HEK293 (cell line): ENCODE measurements around the gene SLC9A9.

ENCODE experiments used
- CTCF ChIA-PET: fragments of 350-600 bp; formaldehyde crosslinking; extraction: SDS; loops from one replicate; lab custom pipeline; 2021; ENCODE audit warnings: antibody characterized with exemption; lab: Yijun Ruan, JAX
- POLR2A ChIA-PET: fragments of 300-600 bp; formaldehyde crosslinking; extraction: SDS; loops from one replicate; lab custom pipeline; 2020; ENCODE audit warnings: antibody characterized with exemption, inconsistent platforms; lab: Yijun Ruan, JAX
- H3K27ac ChIP-seq: fragments of 200-500 bp; sonication (Bioruptor generic); 2 replicates; pipeline ENCODE4 v1.5.1; 2014; ENCODE audit warnings: low read depth, low read length, control low read depth, inconsistent platforms; ENCODE audit errors: extremely low read depth
- H3K36me3 ChIP-seq, 2 experiments: fragments of 200-500 bp in 1 of 2; sonication (Bioruptor generic) in 1 of 2; 1 replicate in 1 of 2; 2 replicates in 1 of 2; pipeline ENCODE4 v1.5.1; 2014 to 2017; ENCODE audit warnings: inconsistent platforms in 2 of 2, low read length in 2 of 2; ENCODE audit not compliant: control insufficient read depth in 2 of 2, insufficient read depth in 1 of 2
- H3K4me1 ChIP-seq: fragments of 200-500 bp; sonication (Bioruptor generic); 2 replicates; pipeline ENCODE4 v1.5.1; 2014; ENCODE audit warnings: mild to moderate bottlenecking, low read length, inconsistent platforms; ENCODE audit not compliant: control insufficient read depth, insufficient read depth
- H3K4me3 ChIP-seq: 2 replicates; pipeline ENCODE4 v1.5.1; 2011; ENCODE audit warnings: low read depth, mild to moderate bottlenecking, control low read depth, low read length, moderate library complexity
- H3K9me3 ChIP-seq: fragments of 200-500 bp; sonication (Bioruptor generic); 2 replicates; pipeline ENCODE4 v1.5.1; 2014; ENCODE audit warnings: low read depth, low read length, inconsistent platforms; ENCODE audit not compliant: control insufficient read depth, insufficient read depth
- REPIN1 ChIP-seq: fragments of 450-650 bp; formaldehyde crosslinking; IDR thresholded peaks from 2 replicates; pipeline ENCODE4 v1.5.1; 2017; ENCODE audit warnings: missing biosample characterization, missing genetic modification characterization, low read depth
- ZBTB44 ChIP-seq: fragments of 450-650 bp; IDR thresholded peaks from 2 replicates; pipeline ENCODE4 v1.5.1; 2018; ENCODE audit warnings: missing biosample characterization, mild to moderate bottlenecking, missing genetic modification characterization
- ZBTB7A ChIP-seq: fragments of 450-650 bp; formaldehyde crosslinking; IDR thresholded peaks from 2 replicates; pipeline ENCODE4 v1.5.1; 2016; ENCODE audit warnings: low read depth, missing biosample characterization, missing genetic modification characterization
- ZNF146 ChIP-seq: fragments of 450-650 bp; formaldehyde crosslinking; IDR thresholded peaks from 2 replicates; pipeline ENCODE4 v1.5.1; 2016; ENCODE audit warnings: missing biosample characterization, missing genetic modification characterization
- ZNF148 ChIP-seq: fragments of 450-650 bp; formaldehyde crosslinking; IDR thresholded peaks from 2 replicates; pipeline ENCODE4 v1.5.0; 2017; ENCODE audit warnings: missing biosample characterization, missing genetic modification characterization, borderline replicate concordance
- ZNF155 ChIP-seq: fragments of 450-650 bp; formaldehyde crosslinking; IDR thresholded peaks from 2 replicates; pipeline ENCODE4 v1.5.1; 2016; ENCODE audit warnings: missing biosample characterization, missing genetic modification characterization
- ZNF184 ChIP-seq: fragments of 450-650 bp; IDR thresholded peaks from 2 replicates; pipeline ENCODE4 v1.5.1; 2018; ENCODE audit warnings: missing biosample characterization, mild to moderate bottlenecking, missing genetic modification characterization
- ZNF324 ChIP-seq: fragments of 450-650 bp; formaldehyde crosslinking; IDR thresholded peaks from 2 replicates; pipeline ENCODE4 v1.5.1; 2016; ENCODE audit warnings: missing biosample characterization, missing genetic modification characterization
- ZNF558 ChIP-seq: fragments of 450-650 bp; formaldehyde crosslinking; IDR thresholded peaks from 2 replicates; pipeline ENCODE4 v1.5.1; 2016; ENCODE audit warnings: missing biosample characterization, missing genetic modification characterization
- ZNF600 ChIP-seq: fragments of 450-650 bp; formaldehyde crosslinking; IDR thresholded peaks from 2 replicates; pipeline ENCODE4 v1.5.1; 2016; ENCODE audit warnings: missing biosample characterization, missing genetic modification characterization
- ZNF629 ChIP-seq: fragments of 450-650 bp; formaldehyde crosslinking; IDR thresholded peaks from 2 replicates; pipeline ENCODE4 v1.5.1; 2017; ENCODE audit warnings: missing biosample characterization, missing genetic modification characterization
- ZNF645 ChIP-seq: fragments of 450-650 bp; formaldehyde crosslinking; IDR thresholded peaks from 2 replicates; pipeline ENCODE4; 2016; ENCODE audit warnings: missing biosample characterization, missing genetic modification characterization
- ZNF658 ChIP-seq: fragments of 450-650 bp; formaldehyde crosslinking; IDR thresholded peaks from 2 replicates; pipeline ENCODE4; 2016; ENCODE audit warnings: missing biosample characterization, missing genetic modification characterization
- ZNF677 ChIP-seq: fragments of 450-650 bp; IDR thresholded peaks from 2 replicates; pipeline ENCODE4 v1.5.0; 2018; ENCODE audit warnings: missing biosample characterization, mild to moderate bottlenecking, missing genetic modification characterization, moderate library complexity
- ZNF692 ChIP-seq: fragments of 450-650 bp; formaldehyde crosslinking; IDR thresholded peaks from 2 replicates; pipeline ENCODE4 v1.5.1; 2016; ENCODE audit warnings: missing biosample characterization, missing genetic modification characterization
- ZNF701 ChIP-seq: fragments of 450-650 bp; formaldehyde crosslinking; IDR thresholded peaks from 2 replicates; pipeline ENCODE4 v1.5.1; 2016; ENCODE audit warnings: missing biosample characterization, missing genetic modification characterization
- ZNF768 ChIP-seq: fragments of 450-650 bp; formaldehyde crosslinking; IDR thresholded peaks from 2 replicates; pipeline ENCODE4 v1.5.1; 2018; ENCODE audit warnings: missing biosample characterization, mild to moderate bottlenecking, missing genetic modification characterization
- ZNF777 ChIP-seq: fragments of 450-650 bp; formaldehyde crosslinking; IDR thresholded peaks from 2 replicates; pipeline ENCODE4 v1.5.1; 2017; ENCODE audit warnings: missing biosample characterization, missing genetic modification characterization, borderline replicate concordance
- ZSCAN16 ChIP-seq: fragments of 450-650 bp; formaldehyde crosslinking; IDR thresholded peaks from 2 replicates; pipeline ENCODE4 v1.5.1; 2016; ENCODE audit warnings: missing biosample characterization, missing genetic modification characterization
- ZSCAN30 ChIP-seq: fragments of 450-650 bp; IDR thresholded peaks from 2 replicates; pipeline ENCODE4 v1.5.1; 2018; ENCODE audit warnings: missing biosample characterization, mild to moderate bottlenecking, missing genetic modification characterization, moderate library complexity
- ZSCAN4 ChIP-seq: fragments of 450-650 bp; formaldehyde crosslinking; IDR thresholded peaks from 2 replicates; pipeline ENCODE4 v1.5.1; 2017; ENCODE audit warnings: missing biosample characterization, missing genetic modification characterization
- ZSCAN5A ChIP-seq: fragments of 450-650 bp; formaldehyde crosslinking; IDR thresholded peaks from 2 replicates; pipeline ENCODE4 v1.5.1; 2016; ENCODE audit warnings: missing biosample characterization, missing genetic modification characterization

Gene SLC9A9

GRCh38 chr3:143731776-143732175 is 116.5 kb downstream of the SLC9A9 start:
- Histone ChIP-seq H3K4me1 (no peaks in the 10 kb centered on the region), H3K36me3 (no peaks in the 10 kb centered on the region), H3K4me3 (no peak overlapping the region), H3K9me3 (no peaks in the 10 kb centered on the region), H3K27ac (no peak overlapping the region)
- CTCF ChIA-PET = no interaction called here
- POLR2A ChIA-PET = no interaction called here
- TF ChIP-seq ZNF148 (tag by site-specific recombination) = no peak

GRCh38 chr3:143731320-143731719 is 116.9 kb downstream of the SLC9A9 start:
- Histone ChIP-seq H3K36me3 (no peaks in the 10 kb centered on the region), H3K27ac (no peak overlapping the region), H3K9me3 (no peaks in the 10 kb centered on the region), H3K4me1 (no peaks in the 10 kb centered on the region), H3K4me3 (no peak overlapping the region)
- CTCF ChIA-PET = no interaction called here
- TF ChIP-seq ZNF600 (tag by site-specific recombination) = no peak
- TF ChIP-seq ZNF658 (tag by site-specific recombination) = no peak
- TF ChIP-seq ZSCAN4 (tag by site-specific recombination) = no peak
- TF ChIP-seq ZBTB7A = no peak
- no peak for TF ChIP-seq ZNF146 (tag by site-specific recombination)
- no peak for TF ChIP-seq ZSCAN5A (tag by site-specific recombination)
- TF ChIP-seq ZNF558 (tag by site-specific recombination) = no peak
- no peak for TF ChIP-seq ZNF701 (tag by site-specific recombination)
- no peak for TF ChIP-seq ZNF692
- TF ChIP-seq REPIN1 = no peak
- POLR2A ChIA-PET = no interaction called here

GRCh38 chr3:143727391-143727790 is 120.9 kb downstream of the SLC9A9 start:
- no peaks in the 10 kb centered on the region for H3K4me1 ChIP-seq
- no peaks in the 10 kb centered on the region for H3K36me3 ChIP-seq
- CTCF ChIA-PET = interaction anchor here (0.7 kb wide), 1 partner anchor 701 kb away, joined by 3 read pairs; no protein-coding TSS in a partner anchor
- H3K4me3 ChIP-seq = no peak overlapping the region
- no peak overlapping the region for H3K27ac ChIP-seq
- H3K9me3 ChIP-seq = no peaks in the 10 kb centered on the region
- POLR2A ChIA-PET = no interaction called here
- TF ChIP-seq ZNF184 (tag by site-specific recombination) (no peak), ZSCAN16 (no peak), ZNF768 (no peak), ZSCAN30 (tag by site-specific recombination) (no peak), ZNF645 (no peak), ZNF324 (tag by site-specific recombination) (no peak), ZNF777 (tag by site-specific recombination) (no peak), ZNF155 (tag by site-specific recombination) (no peak), ZNF629 (no peak), ZBTB44 (tag by site-specific recombination) (no peak), ZNF692 (no peak), ZNF677 (tag by site-specific recombination) (no peak)
